CD4-positive, alpha-beta T cell treated with Interleukin-6 for 4 hours (primary cell): ENCODE results near the gene ETV5.

Source experiments
- DNase-seq: peaks from one replicate; pipeline ENCODE4 v3.0.0-alpha.2; 2020; ENCODE audit warnings: mixed read lengths

Gene ETV5

DNA sequence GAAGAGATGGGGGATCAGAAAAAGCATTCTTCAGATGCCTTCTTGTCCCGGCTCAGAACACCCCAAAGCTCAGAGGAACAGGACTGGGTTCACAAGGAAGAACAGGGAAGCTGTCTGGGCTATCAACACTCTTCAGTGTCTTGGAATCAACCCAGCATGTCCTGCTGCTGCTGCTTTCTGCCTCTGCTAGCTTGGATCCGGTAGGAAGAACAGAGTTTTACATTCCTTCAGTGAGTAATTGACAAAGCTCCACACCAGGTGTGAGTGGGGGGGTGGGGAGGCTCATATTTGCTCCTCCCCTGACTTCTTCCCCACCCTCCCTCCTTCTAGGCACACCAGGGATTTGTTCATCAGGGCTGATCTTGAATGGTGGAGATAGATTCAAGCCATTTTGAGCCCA, 13.1 kb upstream of the ETV5 start:
- DNase-seq, result no peak

GRCh38 chr3:186121278-186121677, 12.4 kb upstream of the ETV5 start:
- DNase-seq, result no peak

GRCh38 chr3:186119499-186119898, 10.6 kb upstream of the ETV5 start:
- DNase-seq, result no peak

DNA sequence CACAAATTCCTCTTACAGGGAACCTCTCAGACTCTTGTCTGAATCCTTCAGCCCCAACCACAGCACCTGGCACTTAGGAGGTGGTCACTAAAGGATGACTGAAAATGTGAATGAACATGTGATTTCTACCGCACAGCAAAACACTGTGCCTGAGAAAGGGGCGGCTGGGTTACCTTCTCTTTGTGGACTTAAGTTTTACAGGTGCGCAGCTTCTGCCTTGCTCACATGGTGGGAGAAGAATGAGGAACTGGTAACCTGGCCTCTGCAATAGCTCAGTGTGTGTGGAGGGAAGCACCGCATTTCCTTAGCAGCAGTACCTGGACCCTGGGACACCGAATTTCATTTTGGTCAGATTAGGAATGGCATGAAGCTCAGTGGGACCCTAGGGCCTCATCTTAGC, 9.8 kb upstream of the ETV5 start:
- DNase-seq, result no peak

- no peak for DNase-seq
These were observed 8.7 kb upstream of the ETV5 start for GRCh38 chr3:186117521-186118134.

GRCh38 chr3:186115239-186115996, 6.5 kb upstream of the ETV5 start:
- no peak for DNase-seq

GRCh38 chr3:186110975-186111974, 2.4 kb upstream of the ETV5 start:
- no peak for DNase-seq

GRCh38 chr3:186109897-186110803, 1.3 kb upstream of the ETV5 start:
- no peak for DNase-seq

- DNase-seq, result peak; percentile 12
These were observed 566 bp downstream of the ETV5 start for GRCh38 chr3:186108106-186108940.

GRCh38 chr3:186107215-186108105, 1.4 kb downstream of the ETV5 start:
- peak; percentile 58 for DNase-seq

- DNase-seq, result no peak
These were observed 3.3 kb downstream of the ETV5 start for GRCh38 chr3:186105543-186105942.

DNA sequence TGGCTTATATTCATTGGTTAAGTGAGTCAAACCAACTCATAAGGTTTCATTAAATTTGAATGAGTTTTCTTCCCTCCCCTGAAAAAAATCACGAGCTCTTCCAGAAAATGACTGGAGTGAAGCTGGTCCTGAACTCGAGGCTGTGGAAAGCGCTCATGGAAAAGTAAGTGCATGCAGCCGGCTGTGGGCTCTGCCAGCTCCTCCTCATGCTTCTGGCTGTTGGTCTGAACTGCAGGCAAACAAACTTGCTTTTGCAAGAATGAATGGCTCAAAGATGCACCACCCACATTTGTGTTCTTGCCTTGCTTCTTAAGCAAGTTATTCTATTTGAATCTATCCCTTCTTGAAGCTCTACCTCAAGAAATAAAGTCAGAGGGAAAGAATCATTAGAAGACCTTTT, 6.2 kb downstream of the ETV5 start:
- no peak for DNase-seq

GRCh38 chr3:186100398-186100797, 8.5 kb downstream of the ETV5 start:
- no peak for DNase-seq

DNA sequence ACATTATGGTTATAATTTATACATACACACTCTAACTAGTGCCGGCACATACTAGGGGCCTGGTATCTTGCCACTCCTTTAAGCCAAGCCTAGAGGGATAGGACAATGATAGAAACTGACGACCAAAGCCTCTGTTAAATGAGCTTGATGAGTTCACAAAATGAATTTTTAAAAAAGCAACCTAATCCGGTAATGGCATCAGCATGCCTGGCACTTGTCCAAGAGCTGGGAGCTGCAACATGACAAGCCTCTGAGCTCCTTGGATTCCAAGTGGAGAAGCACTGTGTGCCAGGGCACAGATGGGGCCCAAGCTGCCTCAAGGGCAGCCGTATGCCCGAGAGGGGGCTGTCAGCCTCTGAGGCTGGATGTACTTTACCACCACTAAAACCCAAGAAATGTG, 9.7 kb downstream of the ETV5 start:
- DNase-seq, result no peak

DNA sequence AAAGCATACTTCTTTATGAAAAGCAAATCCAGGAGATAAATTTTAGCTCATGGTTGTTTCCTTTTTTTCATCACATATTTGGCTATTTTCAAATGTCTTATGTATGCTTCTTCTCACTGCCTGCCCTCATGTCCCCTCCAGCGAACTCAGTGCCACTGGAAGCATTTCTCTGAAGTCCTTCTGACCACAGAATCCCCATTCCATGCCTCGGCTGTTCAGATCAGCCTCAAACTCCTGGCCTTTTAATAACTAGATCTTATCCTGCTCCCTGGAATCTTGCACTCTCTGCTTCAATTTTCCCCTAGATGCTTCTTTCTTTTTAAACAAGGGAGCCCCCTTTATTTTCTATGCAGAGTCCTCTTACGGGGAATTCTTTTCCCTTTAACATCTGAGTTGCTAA, 10.1 kb downstream of the ETV5 start:
- DNase-seq, result no peak

DNA sequence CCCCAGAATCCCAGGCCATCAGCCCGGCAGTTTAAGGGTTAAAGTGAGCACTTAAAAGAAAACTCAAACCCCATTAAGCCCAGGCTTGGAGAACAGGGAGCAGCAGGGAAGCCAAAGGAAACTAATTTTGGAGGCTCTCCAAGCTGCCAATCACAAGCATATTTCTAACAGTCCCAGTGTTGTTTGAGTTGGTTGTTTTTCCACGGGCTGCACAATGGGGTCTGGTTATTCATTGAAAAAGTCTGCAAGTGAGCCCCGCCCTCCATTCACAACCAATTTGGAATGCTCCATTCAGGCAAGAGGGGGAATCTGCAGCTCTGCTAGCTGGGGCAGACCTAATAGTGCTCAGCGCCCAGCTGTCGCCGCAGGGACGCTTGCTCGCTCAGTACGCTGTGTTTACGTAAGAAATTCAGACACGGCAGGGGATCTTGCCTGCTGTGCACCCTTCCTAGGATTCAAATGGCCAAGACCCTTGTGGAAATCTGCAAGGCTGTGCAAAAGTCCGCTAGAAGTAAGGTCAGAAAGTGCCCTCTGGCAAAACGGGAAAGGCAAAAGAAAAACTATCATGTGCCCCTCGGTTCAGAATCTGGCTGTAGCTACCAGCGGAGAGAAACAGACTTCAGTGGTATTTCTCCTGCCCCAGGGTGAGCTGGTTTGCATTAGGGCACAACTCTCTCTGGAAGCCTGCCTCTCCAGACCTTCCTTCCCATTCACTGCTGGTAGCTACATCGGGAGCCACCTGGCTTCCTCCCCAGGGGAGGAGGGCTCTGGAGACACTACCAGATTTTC, 11.0 kb downstream of the ETV5 start:
- no peak for DNase-seq

DNA sequence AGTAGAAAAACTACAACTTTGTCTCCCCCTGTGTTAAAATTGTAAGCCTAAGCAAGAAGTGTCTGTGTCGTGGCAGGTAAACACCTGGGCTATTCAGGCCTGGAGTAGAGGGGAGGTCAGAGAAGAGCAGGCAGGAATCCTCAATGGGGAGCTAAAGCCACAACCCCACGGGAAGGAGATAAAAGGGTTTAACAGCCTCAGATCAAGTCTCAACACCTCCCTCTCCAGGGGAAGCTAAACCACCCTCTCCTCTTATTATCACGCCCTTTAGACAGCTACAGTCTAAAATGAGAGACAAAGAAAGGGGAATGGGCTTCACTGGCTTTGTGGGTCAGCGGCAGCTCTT, 11.6 kb downstream of the ETV5 start:
- no peak for DNase-seq

GRCh38 chr3:186096290-186096689, 12.6 kb downstream of the ETV5 start:
- DNase-seq, result no peak

DNA sequence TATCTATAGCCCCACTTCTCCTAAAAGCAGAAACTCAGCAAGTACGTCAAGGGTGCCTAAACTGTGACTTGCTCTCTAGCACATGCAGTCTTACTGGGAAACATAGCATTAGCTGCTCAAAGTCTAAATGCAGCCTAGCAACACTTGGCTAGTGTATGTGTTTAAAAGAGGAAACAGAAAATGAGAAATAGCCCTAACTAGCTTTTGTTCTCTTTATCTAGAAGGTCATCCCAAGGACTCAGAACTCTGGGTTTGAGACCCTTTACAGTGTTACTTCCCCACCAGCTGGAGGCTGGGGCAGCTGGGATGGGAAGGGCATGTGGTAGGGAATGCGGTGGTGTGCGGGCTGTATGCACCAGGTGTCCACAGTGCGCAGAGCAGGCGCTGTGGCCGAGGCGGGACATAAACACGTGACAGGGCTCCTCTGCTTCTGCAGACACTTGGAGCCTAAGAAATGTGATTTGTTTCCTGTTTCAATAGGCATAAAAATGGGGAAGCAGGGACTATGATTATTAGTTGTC, 13.3 kb downstream of the ETV5 start:
- no peak for DNase-seq
